NCI-H2196 (cell line): ENCODE results near the gene GALNT18.

Experiments
- DNase-seq: peaks from one replicate; lab custom pipeline; 2025; ENCODE audit not compliant: unreplicated experiment; lab: John Stamatoyannopoulos, UW

GALNT18 gene

GRCh38 chr11:11416502-11416901 lies 205.3 kb downstream of the GALNT18 start:
- DNase-seq = no peak

- DNase-seq = no peak
Observed at GRCh38 chr11:11415901-11416300, 205.9 kb downstream of the GALNT18 start.

GRCh38 chr11:11414996-11415395 lies 206.8 kb downstream of the GALNT18 start:
- DNase-seq = no peak

GRCh38 chr11:11413776-11414175 lies 208.0 kb downstream of the GALNT18 start:
- no peak for DNase-seq

GRCh38 chr11:11411401-11411985 lies 210.3 kb downstream of the GALNT18 start:
- no peak for DNase-seq

- peak; percentile 36 for DNase-seq
Observed at GRCh38 chr11:11409901-11410300, 211.9 kb downstream of the GALNT18 start.

GRCh38 chr11:11409224-11409623 lies 212.6 kb downstream of the GALNT18 start:
- no peak for DNase-seq

GRCh38 chr11:11408436-11409221 lies 213.2 kb downstream of the GALNT18 start:
- DNase-seq = no peak

GRCh38 chr11:11407763-11408084 lies 214.1 kb downstream of the GALNT18 start:
- no peak for DNase-seq

- DNase-seq = peak; percentile 12
Observed at GRCh38 chr11:11407065-11407762, 214.6 kb downstream of the GALNT18 start.

- no peak for DNase-seq
Observed at GRCh38 chr11:11406652-11407051, 215.2 kb downstream of the GALNT18 start.

GRCh38 chr11:11403763-11404725 lies 217.8 kb downstream of the GALNT18 start:
- no peak for DNase-seq

- no peak for DNase-seq
Observed at GRCh38 chr11:11401960-11402535, 219.8 kb downstream of the GALNT18 start.

GRCh38 chr11:11400635-11401232 lies 221.1 kb downstream of the GALNT18 start:
- no peak for DNase-seq

GRCh38 chr11:11400121-11400520 lies 221.7 kb downstream of the GALNT18 start:
- DNase-seq = no peak

- DNase-seq = no peak
Observed at GRCh38 chr11:11397781-11398180, 224.0 kb downstream of the GALNT18 start.

GRCh38 chr11:11397036-11397415 lies 224.8 kb downstream of the GALNT18 start:
- no peak for DNase-seq

GRCh38 chr11:11396301-11397035 lies 225.3 kb downstream of the GALNT18 start:
- no peak for DNase-seq

GRCh38 chr11:11395126-11395525 lies 226.7 kb downstream of the GALNT18 start:
- DNase-seq = no peak

- DNase-seq = no peak
Observed at GRCh38 chr11:11394241-11394640, 227.6 kb downstream of the GALNT18 start.
